Gastrocnemius medialis (tissue), 4 donors: ENCODE results near the gene POLD2. TPM values are rescaled to one million over a fixed set of nuclear protein-coding genes. Genes with fewer than 3 reads are reported as not detected.

Experiments
- ATAC-seq, 2 donors: fragments of 150-250 bp; one replicate each; pipeline ENCODE4 v1.9.1; 2016
- DNase-seq, 2 donors: peaks; one replicate each; pipeline ENCODE4 v3.0.0-alpha.2; 2019
- H3K27ac ChIP-seq, 4 donors: fragments of 200-600 bp; sonication (generic); 1 replicate in 1 of 4; 2 replicates in 3 of 4; pipeline ENCODE4 v1.5.1; 2016 to 2018; ENCODE audit warnings: mild to moderate bottlenecking in 2 of 4, moderate library complexity in 1 of 4
- H3K27me3 ChIP-seq, 3 donors: fragments of 200-600 bp; sonication (generic) in 2 of 3; 1 replicate in 1 of 3; 2 replicates in 2 of 3; pipeline versions ENCODE4 v1.5.1 to v1.6.0; 2016 to 2019; ENCODE audit warnings: mild to moderate bottlenecking in 1 of 3, moderate library complexity in 1 of 3
- H3K36me3 ChIP-seq, 2 donors: fragments of 200-600 bp; sonication (generic) in 1 of 2; one replicate each; pipeline ENCODE4 v1.5.1; 2017 to 2018
- H3K4me1 ChIP-seq, 2 donors: fragments of 200-600 bp; sonication (generic) in 1 of 2; one replicate each; pipeline ENCODE4 v1.5.1; 2016 to 2017; ENCODE audit warnings: mild to moderate bottlenecking in 2 of 2
- H3K4me3 ChIP-seq, 4 donors: fragments of 200-600 bp; sonication (generic) in 3 of 4; 1 replicate in 1 of 4; 2 replicates in 3 of 4; pipeline ENCODE4 v1.5.1; 2016 to 2019; ENCODE audit warnings: mild to moderate bottlenecking in 2 of 4
- H3K9me3 ChIP-seq, 3 donors: fragments of 200-600 bp; sonication (generic) in 2 of 3; 1 replicate in 1 of 3; 2 replicates in 2 of 3; pipeline ENCODE4 v1.5.1; 2016 to 2019
- CTCF ChIP-seq, 5 experiments: fragments of 450-650 bp in 3 of 5; fragments of 200-600 bp in 2 of 5; sonication (generic) in 2 of 5; IDR thresholded peaks in 4 of 5; conservative IDR thresholded peaks in 1 of 5; 1 replicate in 4 of 5; 2 replicates in 1 of 5; pipeline ENCODE4 v1.5.1; 2016 to 2019; ENCODE audit warnings: antibody characterized with exemption in 5 of 5, mild to moderate bottlenecking in 3 of 5, moderate library complexity in 3 of 5
- POLR2A ChIP-seq, 2 donors: fragments of 450-650 bp; IDR thresholded peaks; one replicate each; pipeline ENCODE4 v1.6.1; 2017; ENCODE audit warnings: antibody characterized with exemption in 2 of 2, mild to moderate bottlenecking in 2 of 2, moderate library complexity in 2 of 2
- in situ Hi-C, 4 donors: fragments of 200-750 bp; cut with MboI; loops; one replicate each; pipeline versions ENCODE4 v1.15.0 to v1.8.0; 2017; ENCODE audit warnings: low sequenced_read_pairs in 4 of 4
- intact Hi-C: fragments of 100-400 bp; cut with DNase I; formaldehyde crosslinking; loops from one replicate; pipeline ENCODE4 v1.15.1; 2023; ENCODE audit warnings: low total_unique reads
- total RNA-seq, 4 donors: library from RNA; depleted of rRNA; stranded (reverse); fragments of >200 nt; gene quantifications; one replicate each; pipeline versions ENCODE4 v1.1.0 to v1.2.3, GENCODE V29; 2016

The POLD2 gene
- total RNA-seq, 4 donors from 2014 or later: 69.4 to 93.0 (median 77.7) TPM

GRCh38 chr7:44094883-44095592, 28.3 kb downstream of the POLD2 start:
- in situ Hi-C loops: no loop called here
- H3K27me3 ChIP-seq: no peaks in the 10 kb centered on the region

GRCh38 chr7:44094365-44094764, 29.0 kb downstream of the POLD2 start:
- in situ Hi-C loops: no loop called here
- H3K27ac ChIP-seq: no peak overlapping the region
- no peaks in the 10 kb centered on the region for H3K27me3 ChIP-seq
- no peak overlapping the region for H3K4me3 ChIP-seq
- ATAC-seq (no peak), DNase-seq (no peak)
- no peaks in the 10 kb centered on the region for H3K4me1 ChIP-seq
- no peaks in the 10 kb centered on the region for H3K36me3 ChIP-seq
- H3K9me3 ChIP-seq: no peaks in the 10 kb centered on the region
- TF ChIP-seq POLR2A (IDR thresholded peaks at IDR 0.05) (no peak), CTCF (IDR thresholded peaks at IDR 0.05 in 4 of 5, conservative IDR thresholded peaks at IDR 0.05 in 1 of 5) (no peak)
- intact Hi-C loops: no loop called here

More at GRCh38 chr7:44094883-44095592, 28.3 kb downstream of the POLD2 start:
- ATAC-seq (no peak), DNase-seq (no peak)
- no peaks in the 10 kb centered on the region for H3K36me3 ChIP-seq
- H3K9me3 ChIP-seq: no peaks in the 10 kb centered on the region
- no peak for TF ChIP-seq CTCF (IDR thresholded peaks at IDR 0.05 in 4 of 5, conservative IDR thresholded peaks at IDR 0.05 in 1 of 5)
- TF ChIP-seq POLR2A (IDR thresholded peaks at IDR 0.05): no peak
- no peak overlapping the region for H3K27ac ChIP-seq
- no peaks in the 10 kb centered on the region for H3K4me1 ChIP-seq
- H3K4me3 ChIP-seq: no peak overlapping the region
- intact Hi-C loops: no loop called here

GRCh38 chr7:44093102-44093641, 30.2 kb downstream of the POLD2 start:
- DNase-seq (no peak), ATAC-seq (no peak)
- TF ChIP-seq POLR2A (IDR thresholded peaks at IDR 0.05) (no peak), CTCF (IDR thresholded peaks at IDR 0.05 in 4 of 5, conservative IDR thresholded peaks at IDR 0.05 in 1 of 5) (no peak)
- H3K36me3 ChIP-seq: no peaks in the 10 kb centered on the region
- in situ Hi-C loops: no loop called here
- H3K4me3 ChIP-seq: no peak overlapping the region
- H3K4me1 ChIP-seq: peaks cover 8 to 9% of the 10 kb centered on the region in 2 donors
- intact Hi-C loops: no loop called here
- H3K9me3 ChIP-seq: no peaks in the 10 kb centered on the region
- H3K27ac ChIP-seq: no peak overlapping the region
- H3K27me3 ChIP-seq: no peaks in the 10 kb centered on the region

- in situ Hi-C loops (no loop called here), intact Hi-C loops (no loop called here)
Measured at GRCh38 chr7:44087911-44088838, 35.2 kb downstream of the POLD2 start.

More at GRCh38 chr7:44087911-44088838, 35.2 kb downstream of the POLD2 start:
- Histone ChIP-seq H3K27me3 (no peaks in the 10 kb centered on the region), H3K9me3 (no peaks in the 10 kb centered on the region), H3K4me1 (peaks cover 14 to 17% of the 10 kb centered on the region in 2 donors), H3K36me3 (no peaks in the 10 kb centered on the region), H3K4me3 (no peak overlapping the region), H3K27ac (peak overlapping the region; percentile 47 to 77 (median 68))
- DNase-seq: peak in 1 of 2 donors; percentile 55
- TF ChIP-seq POLR2A (IDR thresholded peaks at IDR 0.05) (no peak), CTCF (IDR thresholded peaks at IDR 0.05 in 4 of 5, conservative IDR thresholded peaks at IDR 0.05 in 1 of 5) (no peak)
- peak in 1 of 2 donors; percentile 42 for ATAC-seq
